GM19372 (cell line): ENCODE results near the gene RASGRP4.
"Not testable (repeated sequence)": the region's sequence is repeated elsewhere in the genome, so short reads cannot be mapped to it uniquely, and the experiment has no call there.

ENCODE experiments used
- ATAC-seq: cut with Tn5 transposase; IDR thresholded peaks from one replicate; pipeline ENCODE4 v1.9.1; 2021; ENCODE audit warnings: mild to moderate bottlenecking, low read depth, moderate library complexity; ENCODE audit not compliant: unreplicated experiment

Gene RASGRP4

DNA sequence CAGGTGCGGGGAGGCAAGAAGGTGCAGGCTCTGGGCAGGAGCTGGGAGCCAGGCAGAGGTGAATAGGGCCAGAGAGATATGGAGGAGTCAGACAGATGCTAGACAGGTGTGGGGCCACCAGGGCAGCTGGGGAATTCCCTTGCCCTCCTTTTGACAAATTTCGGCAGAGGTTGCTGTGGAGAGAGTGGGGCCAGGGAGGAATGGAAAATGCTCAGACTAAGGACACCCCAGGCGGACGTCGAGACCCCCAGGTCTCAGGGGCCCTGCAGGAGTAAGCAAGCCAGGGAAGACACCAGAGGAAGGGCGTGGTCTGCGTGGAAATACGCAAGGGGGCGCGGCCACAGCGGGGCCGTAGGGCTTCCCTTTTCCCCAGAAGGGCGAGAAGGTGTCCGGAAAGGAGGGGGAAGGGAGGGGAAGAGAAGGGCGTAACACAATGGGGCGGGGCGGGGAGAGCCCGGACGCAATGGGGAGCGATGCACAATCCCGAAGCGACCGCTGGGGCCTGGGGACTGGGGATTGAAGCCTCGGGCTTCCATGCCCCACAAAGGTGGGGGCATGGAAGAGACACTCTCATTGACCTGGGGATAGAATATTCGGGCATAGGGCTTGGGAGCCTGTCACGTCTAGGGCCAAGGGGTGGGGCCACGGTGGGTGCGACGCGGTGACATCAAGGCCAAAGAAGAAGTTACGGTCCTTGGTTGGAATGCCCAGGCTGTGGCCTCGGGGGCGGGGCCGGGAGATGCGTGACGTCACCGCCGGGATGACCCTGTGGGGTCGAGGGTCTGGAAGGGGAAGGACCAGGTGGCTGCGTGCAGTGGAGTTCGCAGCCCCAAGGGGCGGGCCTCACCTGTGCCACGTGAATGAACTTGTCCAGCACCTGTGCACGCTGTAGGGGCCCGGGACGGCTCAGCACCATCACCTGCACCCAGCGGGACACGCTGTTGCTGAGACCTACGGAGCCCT lies 8.2 kb downstream of the RASGRP4 start:
- ATAC-seq, result no peak

DNA sequence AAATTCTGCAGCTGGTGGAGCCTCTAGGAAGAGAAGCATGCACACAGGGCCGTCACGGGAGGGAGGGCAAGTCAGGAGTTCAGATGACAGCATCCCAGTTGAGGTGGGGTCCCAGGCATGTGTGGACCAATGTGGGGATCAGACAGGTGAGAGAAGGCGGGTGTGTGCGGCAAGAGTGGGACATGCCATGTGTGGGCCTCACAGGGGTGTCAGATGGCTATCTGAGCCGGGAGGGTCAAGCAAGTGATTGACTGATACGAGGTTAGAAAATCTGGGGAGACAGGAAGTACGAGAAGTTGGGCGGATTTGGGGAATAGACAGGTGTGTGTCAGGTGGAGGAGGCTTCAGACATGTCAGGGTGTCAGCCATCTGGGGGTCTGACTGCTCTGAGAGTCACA lies 8.9 kb downstream of the RASGRP4 start:
- ATAC-seq, result no peak

DNA sequence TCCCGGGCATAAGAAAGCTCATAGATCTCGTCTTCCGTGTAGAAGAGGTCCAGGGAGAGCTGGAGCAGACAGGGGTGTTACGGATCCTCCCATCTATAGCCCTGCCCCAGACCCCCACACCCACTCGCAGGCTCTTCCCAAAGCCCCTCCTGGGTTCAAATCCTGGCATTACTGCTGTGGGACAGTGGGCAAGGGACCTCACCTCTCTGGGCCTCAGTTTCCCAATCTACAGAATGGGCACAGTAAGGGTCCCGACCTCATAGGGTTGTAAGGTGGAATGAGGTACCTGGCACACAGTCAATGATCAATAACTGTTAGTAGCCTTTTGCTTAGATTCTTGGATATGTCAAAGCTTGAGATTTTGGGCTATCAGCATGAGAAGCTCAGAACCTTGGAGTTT lies 12.6 kb downstream of the RASGRP4 start:
- no peak for ATAC-seq

DNA sequence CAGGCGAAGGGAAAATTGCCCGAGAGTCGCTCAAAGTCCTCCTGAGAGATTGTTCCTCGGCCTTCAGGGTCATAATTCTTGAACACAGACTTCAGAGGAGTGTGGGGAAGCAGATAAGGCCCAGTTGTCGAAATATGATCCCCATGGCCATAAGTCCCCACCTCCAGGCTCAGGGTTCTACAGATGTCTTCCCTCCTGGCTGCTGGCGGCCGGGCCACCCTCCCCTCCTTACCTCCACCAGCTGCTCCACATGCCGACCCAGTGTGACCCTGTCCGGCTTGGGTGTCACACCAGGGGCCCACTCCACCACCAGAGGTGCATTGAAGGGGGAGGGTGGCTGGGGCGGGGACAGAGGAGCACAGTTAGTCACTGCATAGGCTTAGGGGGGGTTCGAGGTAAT lies 13.1 kb downstream of the RASGRP4 start:
- ATAC-seq, result no peak

DNA sequence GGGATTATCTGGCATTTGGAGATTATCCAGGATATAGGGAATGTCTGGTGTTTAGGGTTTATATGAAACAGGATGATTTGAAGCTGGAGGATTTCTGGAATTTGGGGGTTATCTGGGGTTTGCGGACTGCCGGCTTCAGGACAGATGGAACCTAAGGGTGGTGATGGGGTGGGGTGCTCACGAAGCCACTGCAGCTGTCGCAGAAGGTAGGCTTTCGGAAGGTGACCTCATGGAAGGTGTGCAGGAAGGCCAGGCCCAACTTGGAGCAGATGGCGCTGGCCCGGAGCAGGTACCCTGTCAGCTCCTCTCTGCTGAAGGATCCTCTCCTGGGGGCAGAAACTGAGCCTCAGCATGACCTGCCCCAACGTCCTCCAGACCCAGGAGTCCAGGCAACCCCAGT lies 13.5 kb downstream of the RASGRP4 start:
- ATAC-seq, result no peak

DNA sequence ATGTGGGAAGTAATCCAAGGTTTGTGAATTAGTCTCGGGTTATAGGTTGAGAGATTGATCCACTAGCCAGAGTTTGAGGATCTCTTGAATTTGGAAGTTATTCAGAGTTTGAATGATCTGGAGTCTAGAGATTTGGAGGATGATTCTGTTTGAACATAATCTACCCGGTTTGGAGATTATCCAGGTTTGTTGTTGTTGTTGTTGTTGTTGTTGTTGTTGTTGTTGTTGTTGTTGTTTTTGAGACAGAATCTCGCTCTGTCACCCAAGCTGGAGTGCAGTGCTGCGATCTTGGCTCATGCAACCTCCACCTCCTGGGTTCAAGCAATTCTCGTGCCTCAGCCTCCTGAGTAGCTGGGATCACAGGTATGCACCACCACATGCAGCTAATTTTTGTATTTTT lies 14.1 kb downstream of the RASGRP4 start:
- ATAC-seq, result not testable (repeated sequence)

DNA sequence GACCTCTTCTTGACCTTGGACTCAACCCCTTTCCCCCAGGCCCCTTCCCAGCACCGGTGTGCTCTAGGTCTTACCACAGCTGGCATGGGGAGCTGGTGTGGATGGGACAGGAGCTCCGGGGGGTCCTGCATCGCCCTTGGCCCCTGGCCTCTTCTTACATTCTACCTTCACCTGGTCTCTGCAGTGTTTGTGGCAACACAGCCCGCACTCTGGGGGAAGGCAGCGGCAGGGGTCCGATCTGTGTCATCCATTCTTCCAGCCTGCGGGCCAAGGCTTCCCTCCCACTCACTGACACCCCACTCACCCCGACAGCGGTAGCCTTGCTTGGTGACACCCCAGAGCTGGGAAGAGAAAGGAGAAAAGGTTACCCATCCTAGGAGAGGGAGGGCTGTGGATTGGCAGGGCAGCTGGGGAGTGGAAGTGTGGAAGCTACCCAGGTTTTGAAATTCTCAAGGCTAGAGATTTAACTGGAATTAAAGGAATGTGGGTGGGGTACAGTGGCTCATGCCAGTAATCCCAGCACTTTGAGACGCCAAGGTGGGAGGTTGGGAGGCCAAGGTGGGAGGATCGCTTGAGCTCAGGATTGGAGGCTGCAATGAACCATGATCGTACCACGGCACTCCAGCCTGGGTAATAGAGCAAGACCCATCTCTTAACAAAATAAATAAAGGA lies 14.8 kb downstream of the RASGRP4 start:
- no peak for ATAC-seq

DNA sequence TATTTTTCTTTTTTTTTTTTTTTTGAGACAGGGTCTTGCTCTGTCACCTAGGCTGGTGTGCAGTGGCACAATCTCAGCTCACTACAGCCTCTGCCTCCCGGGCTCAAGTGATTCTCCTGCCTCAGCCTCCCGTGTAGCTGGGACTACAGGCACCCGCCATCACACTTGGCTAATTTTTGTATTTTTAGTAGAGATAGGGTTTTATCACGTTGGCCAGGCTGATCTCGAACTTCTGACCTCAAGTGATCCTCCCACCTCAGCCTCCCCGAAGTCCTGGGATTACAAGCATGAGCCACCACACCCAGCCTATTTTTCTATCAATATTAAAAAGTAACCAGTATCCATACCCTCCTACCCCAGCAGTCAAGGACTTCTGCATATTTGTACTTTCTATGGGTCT lies 15.6 kb downstream of the RASGRP4 start:
- not testable (repeated sequence) for ATAC-seq

DNA sequence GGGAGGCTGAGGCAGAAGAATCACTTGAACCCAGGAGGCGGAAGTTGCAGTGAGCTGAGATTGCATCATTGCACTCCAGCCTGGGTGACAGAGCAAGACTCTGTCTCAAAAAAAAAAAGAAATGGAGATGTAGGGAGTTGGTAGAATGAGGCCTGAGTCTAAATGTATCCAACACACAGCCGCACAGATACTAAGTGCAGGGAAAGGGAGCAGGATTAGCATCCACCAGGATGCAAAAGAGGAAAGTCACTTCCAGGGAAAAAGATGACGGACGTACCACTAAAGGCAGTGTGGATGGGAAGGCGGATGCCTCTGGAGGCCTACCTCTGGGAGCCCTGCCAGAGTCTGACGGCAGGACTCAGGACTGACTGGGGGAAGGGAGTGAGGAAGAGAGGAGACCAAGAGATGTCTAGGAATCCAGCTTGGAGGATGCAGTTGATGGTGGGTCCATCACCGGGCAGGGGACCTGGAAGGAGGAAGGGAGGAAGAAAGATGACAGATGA lies 16.3 kb downstream of the RASGRP4 start:
- no peak for ATAC-seq

DNA sequence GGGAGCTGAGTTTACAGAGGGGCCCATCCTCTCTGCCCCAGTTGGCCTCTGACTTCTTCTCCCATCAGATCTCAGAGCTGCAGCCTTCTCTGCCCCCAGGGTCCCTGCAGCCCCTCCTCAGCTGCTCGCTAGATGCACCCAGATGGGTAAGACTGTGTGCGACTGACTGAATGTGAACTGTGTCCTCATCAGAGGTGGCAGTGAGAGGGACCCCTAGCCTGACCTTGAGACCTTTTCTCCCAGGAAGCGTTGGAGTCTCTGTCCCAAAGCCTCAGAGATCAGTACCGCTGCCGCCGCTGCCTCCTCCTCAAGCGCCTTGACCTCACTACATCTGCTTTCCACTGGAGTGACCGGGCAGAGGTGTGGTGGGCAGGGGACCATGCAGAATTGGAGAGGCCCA lies 20.7 kb downstream of the RASGRP4 start:
- no peak for ATAC-seq

DNA sequence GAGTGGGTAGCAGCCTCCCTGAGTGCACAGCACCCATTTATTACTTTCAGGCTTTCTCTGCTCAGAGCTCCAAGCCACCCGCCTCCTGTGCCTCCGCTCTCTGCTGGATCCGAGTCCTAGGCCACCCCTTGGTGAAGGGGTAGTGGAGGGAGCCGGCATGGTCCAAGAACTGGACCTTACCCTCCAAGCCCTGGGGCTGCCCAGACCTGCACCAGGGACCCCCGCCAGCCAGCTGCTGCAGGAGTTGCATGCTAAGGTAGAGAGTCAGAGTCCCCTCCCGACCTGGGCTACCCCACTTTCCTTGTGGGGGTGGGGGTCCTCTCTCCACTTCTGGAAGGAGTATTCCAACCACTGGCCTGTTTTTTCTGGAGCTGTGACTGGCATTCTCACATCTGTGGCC lies 21.2 kb downstream of the RASGRP4 start:
- ATAC-seq, result no peak

DNA sequence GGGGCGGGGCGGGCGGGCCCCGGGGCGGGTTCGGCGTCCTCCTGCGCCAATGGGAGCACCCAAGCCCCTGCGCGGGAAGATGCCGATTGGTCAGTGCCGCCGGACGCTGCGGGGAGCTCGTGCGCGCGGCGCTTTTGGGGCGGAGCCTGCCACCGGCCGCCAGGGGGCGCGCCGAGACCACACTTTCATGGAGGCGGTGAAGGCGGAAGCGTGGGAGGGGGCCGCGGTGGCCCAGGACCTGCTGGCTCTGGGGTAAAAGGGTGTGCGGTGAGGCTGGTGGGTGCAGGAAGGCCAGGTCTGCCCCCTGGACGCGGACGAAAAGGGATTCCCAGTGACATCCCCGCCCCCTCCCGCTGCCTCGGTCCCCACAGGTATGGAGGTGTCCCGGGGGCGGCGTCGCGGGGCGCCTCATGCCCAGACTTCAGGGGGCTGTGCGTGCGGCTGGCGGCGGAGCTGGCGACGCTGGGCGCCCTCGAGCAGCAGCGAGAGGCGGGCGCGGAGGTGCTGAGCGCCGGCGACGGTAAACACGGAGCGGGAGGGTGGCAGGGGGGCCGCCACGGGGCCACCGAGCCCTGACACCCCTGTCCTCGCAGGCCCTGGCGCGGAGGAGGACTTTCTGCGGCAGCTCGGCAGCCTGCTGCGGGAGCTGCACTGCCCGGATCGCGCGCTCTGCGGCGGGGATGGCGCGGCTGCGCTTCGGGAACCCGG lies 22.9 kb downstream of the RASGRP4 start, which contains the start of gene FAM98C:
TSS of gene FAM98C (plus strand) at position 127 of the 708 bp plus-strand sequence. CDS start at position 188, 61 bp downstream.
- ATAC-seq, result peak; percentile 94

DNA sequence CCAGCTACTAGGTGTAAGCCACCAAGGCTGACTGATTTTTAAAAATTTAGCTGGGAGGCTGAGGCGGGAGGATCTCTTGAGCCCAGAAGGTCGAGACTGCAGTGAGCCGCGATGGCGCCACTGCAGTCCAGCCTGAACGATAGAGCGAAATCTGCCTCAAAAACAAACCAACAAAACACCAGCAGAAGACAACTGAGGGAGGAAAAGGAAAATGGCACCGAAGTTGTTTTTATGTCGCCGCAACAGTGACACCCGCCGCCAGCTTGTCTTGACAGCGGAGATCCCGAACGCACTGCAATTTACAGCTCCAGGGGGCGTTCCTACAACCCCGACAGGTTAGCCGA lies 23.4 kb downstream of the RASGRP4 start:
- ATAC-seq, result peak; percentile 12

DNA sequence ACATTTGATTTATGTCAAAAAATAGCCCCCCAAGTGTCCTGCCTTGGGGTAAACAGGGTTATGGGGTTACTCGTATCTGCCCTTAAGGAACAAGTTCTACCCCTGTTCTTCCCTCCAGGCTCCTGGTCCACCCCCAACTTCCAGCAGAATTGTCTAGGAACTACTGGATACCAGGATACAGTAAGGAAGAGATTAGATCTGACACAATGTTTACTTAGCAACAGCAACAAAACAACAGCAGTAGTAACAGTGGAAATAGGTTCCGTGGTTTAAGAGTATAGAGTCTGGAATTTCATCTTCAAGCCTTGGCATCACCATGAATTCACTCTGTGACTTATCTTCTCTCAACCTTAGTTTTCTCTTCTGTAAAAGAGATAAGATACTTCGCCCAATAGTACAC lies 24.9 kb downstream of the RASGRP4 start:
- no peak for ATAC-seq

DNA sequence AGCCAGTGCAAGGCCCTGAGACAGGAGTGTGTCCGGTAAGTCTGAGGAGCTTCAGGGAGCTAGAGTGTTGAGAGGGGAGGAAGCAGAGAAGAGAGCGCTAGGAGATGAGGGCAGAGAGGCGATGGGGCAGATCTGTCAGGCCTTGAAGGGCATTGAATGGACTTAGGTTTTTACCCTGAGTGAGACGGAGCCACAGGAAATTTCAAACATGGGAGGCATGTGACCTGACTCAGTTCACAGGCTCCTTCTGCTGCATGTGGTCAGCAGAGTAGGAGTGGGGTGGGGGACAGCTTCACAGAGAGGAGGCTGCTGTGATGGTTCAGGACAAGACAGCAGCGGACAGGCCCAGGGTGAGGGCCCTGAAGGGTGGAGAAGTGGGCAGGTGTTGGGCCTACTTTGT lies 25.7 kb downstream of the RASGRP4 start:
- ATAC-seq, result no peak

DNA sequence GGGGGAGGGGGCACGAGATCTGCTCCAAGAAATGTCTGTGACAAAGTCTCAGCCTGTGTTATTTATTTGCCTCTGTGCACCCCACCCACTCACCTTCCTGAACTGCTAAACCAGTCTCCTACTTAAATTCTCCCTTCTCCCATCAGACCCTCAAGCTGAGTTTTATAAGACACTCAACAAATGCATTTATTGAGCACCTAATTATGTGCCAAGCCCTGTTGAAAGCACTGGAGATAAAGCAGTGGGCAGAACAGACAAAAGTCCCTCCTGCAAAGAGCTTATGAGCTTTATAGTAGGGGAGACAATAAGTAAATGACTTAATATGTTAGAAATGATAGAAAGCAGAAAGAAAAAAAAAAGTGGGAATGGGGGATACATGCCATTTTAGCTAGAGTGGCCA lies 26.5 kb downstream of the RASGRP4 start:
- no peak for ATAC-seq

DNA sequence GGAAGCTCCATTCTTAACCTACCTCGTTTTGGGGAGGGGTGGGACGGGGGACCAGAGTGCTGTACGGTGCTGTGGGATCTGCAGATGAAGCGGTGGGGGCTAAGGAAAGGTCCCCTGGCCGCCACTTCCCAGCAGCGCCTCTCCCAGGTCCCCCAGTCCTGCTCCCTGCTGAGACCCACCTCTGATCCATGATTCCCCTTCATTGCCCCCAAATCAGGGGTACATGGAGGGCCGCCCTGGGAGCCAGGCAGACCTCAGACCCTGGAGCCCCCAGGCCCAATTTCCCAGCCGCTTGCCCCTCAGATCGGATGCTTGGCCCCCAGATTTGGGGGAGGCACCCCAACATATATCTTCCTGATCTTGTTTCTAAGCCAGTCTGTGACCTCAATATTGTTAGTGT lies 26.9 kb downstream of the RASGRP4 start:
- no peak for ATAC-seq

DNA sequence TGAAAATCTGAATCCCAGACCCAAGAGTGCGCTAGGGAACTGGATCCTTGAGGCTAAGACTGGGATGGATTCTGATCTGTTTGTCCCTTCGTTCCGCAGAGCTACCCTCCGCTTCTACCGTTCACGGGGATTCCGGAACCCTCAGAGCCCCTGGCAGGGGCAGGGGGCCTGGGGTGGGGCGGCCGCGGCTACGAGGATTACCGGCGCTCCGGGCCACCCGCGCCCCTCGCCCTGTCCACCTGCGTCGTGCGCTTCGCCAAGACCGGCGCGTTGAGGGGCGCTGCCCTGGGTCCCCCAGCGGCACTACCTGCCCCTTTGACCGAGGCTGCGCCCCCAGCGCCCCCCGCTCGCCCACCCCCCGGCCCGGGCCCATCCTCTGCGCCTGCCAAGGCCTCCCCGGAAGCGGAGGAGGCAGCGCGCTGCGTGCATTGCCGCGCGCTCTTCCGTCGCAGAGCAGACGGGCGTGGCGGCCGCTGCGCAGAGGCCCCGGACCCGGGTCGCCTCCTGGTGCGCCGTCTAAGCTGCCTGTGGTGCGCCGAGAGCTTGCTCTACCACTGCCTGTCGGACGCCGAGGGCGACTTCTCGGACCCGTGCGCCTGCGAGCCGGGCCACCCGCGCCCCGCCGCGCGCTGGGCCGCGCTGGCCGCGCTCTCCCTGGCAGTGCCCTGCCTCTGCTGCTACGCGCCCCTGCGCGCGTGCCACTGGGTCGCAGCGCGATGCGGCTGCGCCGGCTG lies 30.5 kb downstream of the RASGRP4 start:
- ATAC-seq, result no peak

DNA sequence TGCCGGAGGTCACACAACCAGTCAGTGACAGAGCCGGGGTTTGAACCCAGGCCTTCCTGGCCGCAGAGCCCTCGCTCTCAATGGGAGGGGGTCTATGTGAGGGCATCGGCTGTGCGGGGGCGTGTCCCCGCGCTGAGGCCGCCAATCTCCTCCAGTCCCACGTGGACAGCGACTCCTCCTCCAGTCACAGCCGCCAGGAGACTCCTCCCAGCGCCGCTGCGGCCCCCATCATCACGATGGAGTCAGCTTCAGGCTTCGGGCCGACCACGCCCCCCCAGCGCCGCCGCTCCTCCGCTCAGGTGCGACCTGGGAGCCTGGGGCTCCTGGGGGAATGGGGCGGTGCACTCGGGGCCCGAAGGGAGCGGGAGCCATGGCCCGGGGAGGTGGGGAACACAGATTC lies 31.5 kb downstream of the RASGRP4 start:
- no peak for ATAC-seq

DNA sequence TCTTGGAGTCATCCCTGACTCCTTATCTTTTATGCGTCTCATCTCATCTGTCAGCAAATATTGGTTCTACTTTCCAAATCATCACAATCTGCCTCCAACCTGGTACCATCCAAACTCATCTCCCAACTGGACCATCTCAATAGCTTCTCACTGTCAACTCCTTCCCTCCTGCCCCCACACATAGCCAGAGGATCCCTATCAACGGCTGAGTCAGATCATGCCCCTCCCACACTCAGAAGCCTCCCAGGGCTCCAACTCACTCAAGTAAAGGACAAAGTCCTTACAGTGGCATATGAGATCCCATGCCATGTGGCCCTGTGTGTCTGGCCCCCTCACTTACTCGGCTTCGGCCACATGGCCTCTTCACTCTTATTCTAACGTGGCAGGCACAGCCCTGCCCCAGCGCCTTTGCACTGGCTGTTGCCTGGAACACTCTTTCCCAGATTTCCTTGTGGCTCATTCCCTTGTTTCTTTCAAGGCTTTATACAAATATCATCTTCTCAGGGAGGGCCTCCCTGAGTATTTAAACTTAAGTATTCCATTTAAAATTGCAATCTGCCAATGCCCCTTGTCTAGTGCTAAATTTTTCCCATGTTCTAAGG lies 33.2 kb downstream of the RASGRP4 start:
- no peak for ATAC-seq
